Fibroblast of lung (primary cell): ENCODE results near the gene USO1. TPM values are rescaled to one million over a fixed set of nuclear protein-coding genes. Genes with fewer than 3 reads are reported as not detected.

Source experiments
- DNase-seq, 2 donors: peaks; one replicate each; pipeline versions ENCODE4 v3.0.0 to v3.0.0-alpha.2; 2010; ENCODE audit warnings: low read depth in 2 of 2
- H2AFZ ChIP-seq: 2 replicates; pipeline ENCODE4 v1.5.1; 2012; ENCODE audit warnings: low read length, control low read depth, inconsistent platforms
- H3K27ac ChIP-seq: 2 replicates; pipeline ENCODE4 v1.5.1; 2011; ENCODE audit warnings: low read length, control low read depth; ENCODE audit not compliant: insufficient read depth
- H3K27me3 ChIP-seq: 2 replicates; pipeline ENCODE4 v1.5.1; 2011; ENCODE audit warnings: mild to moderate bottlenecking, low read length; ENCODE audit not compliant: control insufficient read depth, insufficient read depth
- H3K36me3 ChIP-seq: 2 replicates; pipeline ENCODE4 v1.5.1; 2011; ENCODE audit warnings: low read length; ENCODE audit not compliant: control insufficient read depth, insufficient read depth
- H3K4me1 ChIP-seq: 2 replicates; pipeline ENCODE4 v1.5.1; 2011; ENCODE audit warnings: low read length; ENCODE audit not compliant: control insufficient read depth, insufficient read depth; ENCODE audit errors: extremely low read depth
- H3K4me2 ChIP-seq: 2 replicates; pipeline ENCODE4 v1.5.1; 2011; ENCODE audit warnings: low read length, control low read depth; ENCODE audit not compliant: insufficient read depth; ENCODE audit errors: extremely low read depth
- H3K4me3 ChIP-seq, 4 experiments: fragments of 200-600 bp in 1 of 4; sonication (generic) in 1 of 4; replicated peaks in 1 of 4; 2 replicates each; pipeline ENCODE4 v1.5.1; 2011 to 2016; ENCODE audit warnings: low read length in 4 of 4, low read depth in 3 of 4, mild to moderate bottlenecking in 3 of 4, control low read depth in 2 of 4, inconsistent platforms in 1 of 4, mixed read lengths in 1 of 4; ENCODE audit not compliant: insufficient read depth in 1 of 4; ENCODE audit errors: control extremely low read depth in 1 of 4
- H3K79me2 ChIP-seq: 2 replicates; pipeline ENCODE4 v1.5.1; 2012; ENCODE audit warnings: mild to moderate bottlenecking, low read length, inconsistent platforms; ENCODE audit not compliant: control insufficient read depth, insufficient read depth
- H3K9ac ChIP-seq: 2 replicates; pipeline ENCODE4 v1.5.1; 2011; ENCODE audit warnings: mild to moderate bottlenecking, low read length, control low read depth; ENCODE audit not compliant: insufficient read depth
- H3K9me3 ChIP-seq: 2 replicates; pipeline ENCODE4 v1.5.1; 2012; ENCODE audit warnings: low read depth, low read length; ENCODE audit not compliant: control insufficient read depth, insufficient read depth
- H4K20me1 ChIP-seq: 2 replicates; pipeline ENCODE4 v1.5.1; 2011; ENCODE audit warnings: low read length; ENCODE audit not compliant: control insufficient read depth, insufficient read depth; ENCODE audit errors: extremely low read depth
- CTCF ChIP-seq, 2 donors: IDR thresholded peaks in 1 of 2; conservative IDR thresholded peaks in 1 of 2; 1 replicate in 1 of 2; 2 replicates in 1 of 2; pipeline ENCODE4 v1.5.1; 2011 to 2012; ENCODE audit warnings: low read length in 2 of 2, control low read depth in 1 of 2, inconsistent platforms in 1 of 2, low read depth in 1 of 2, mild to moderate bottlenecking in 1 of 2
- EZH2 ChIP-seq: IDR thresholded peaks from 2 replicates; pipeline ENCODE4 v1.5.1; 2012; ENCODE audit warnings: low read length, control low read depth, mild to moderate bottlenecking; ENCODE audit errors: missing control alignments
- polyA plus RNA-seq, 2 donors: library from polyadenylated mRNA; depleted of rRNA in 1 of 2; stranded (reverse) in 1 of 2; unstranded in 1 of 2; fragments of >200 nt; gene quantifications; 2 replicates each; pipeline ENCODE4 v1.2.1, GENCODE V29; 2011 to 2012; ENCODE audit warnings: missing spikeins in 1 of 2
- total RNA-seq: library from RNA; depleted of rRNA; stranded (reverse); fragments of >200 nt; gene quantifications from 2 replicates; pipeline ENCODE4 v1.2.1, GENCODE V29; 2014

Gene USO1
- total and polyA plus RNA-seq, 2 donors (not counting 1 experiment from before 2014, with no cell fraction given): 123 to 130 TPM

- Histone ChIP-seq H3K9ac (no peak overlapping the region), H3K4me2 (no peak overlapping the region), H2AFZ (no peak overlapping the region), H3K4me1 (peaks cover 14% of the 10 kb centered on the region), H4K20me1 (no peaks in the 10 kb centered on the region), H3K4me3 (no peak overlapping the region), H3K27me3 (no peaks in the 10 kb centered on the region), H3K36me3 (no peaks in the 10 kb centered on the region), H3K9me3 (no peaks in the 10 kb centered on the region), H3K79me2 (no peaks in the 10 kb centered on the region), H3K27ac (no peak overlapping the region)
- TF ChIP-seq EZH2 (no peak), CTCF (conservative IDR thresholded peaks at IDR 0.05 in 1 of 2, IDR thresholded peaks at IDR 0.05 in 1 of 2; ENCODE audit: low read depth in 1 of 2, low read length in 2 of 2) (no peak)
- DNase-seq: no peak
Measured at GRCh38 chr4:75717408-75717807, 7.0 kb upstream of the USO1 start.

- Histone ChIP-seq H2AFZ (no peak overlapping the region), H3K9me3 (no peaks in the 10 kb centered on the region), H3K4me1 (peaks cover 16% of the 10 kb centered on the region), H3K27ac (no peak overlapping the region), H3K4me2 (no peak overlapping the region), H3K4me3 (no peak overlapping the region), H3K79me2 (peaks cover 5% of the 10 kb centered on the region), H3K27me3 (no peaks in the 10 kb centered on the region), H3K36me3 (no peaks in the 10 kb centered on the region), H4K20me1 (no peaks in the 10 kb centered on the region), H3K9ac (no peak overlapping the region)
- TF ChIP-seq EZH2: no peak
- TF ChIP-seq CTCF (conservative IDR thresholded peaks at IDR 0.05 in 1 of 2, IDR thresholded peaks at IDR 0.05 in 1 of 2; ENCODE audit: low read depth in 1 of 2, low read length in 2 of 2): no peak
- peak in 1 of 2 donors; percentile 44 for DNase-seq
Measured at GRCh38 chr4:75718529-75718928, 5.8 kb upstream of the USO1 start.

- Histone ChIP-seq H3K27ac (no peak overlapping the region), H3K9ac (no peak overlapping the region), H3K9me3 (no peaks in the 10 kb centered on the region), H3K27me3 (no peaks in the 10 kb centered on the region), H3K4me1 (peaks cover 3% of the 10 kb centered on the region), H3K79me2 (peaks cover 33% of the 10 kb centered on the region), H3K36me3 (no peaks in the 10 kb centered on the region), H4K20me1 (no peaks in the 10 kb centered on the region), H3K4me2 (peak overlapping the region; percentile 56), H3K4me3 (no peak overlapping the region), H2AFZ (no peak overlapping the region)
- DNase-seq: no peak
- no peak for TF ChIP-seq CTCF (conservative IDR thresholded peaks at IDR 0.05 in 1 of 2, IDR thresholded peaks at IDR 0.05 in 1 of 2; ENCODE audit: low read depth in 1 of 2, low read length in 2 of 2)
- TF ChIP-seq EZH2: no peak
Measured at GRCh38 chr4:75722417-75722816, 2.0 kb upstream of the USO1 start.
